GM21528 (cell line): ENCODE measurements around the gene ATP11A.

Source experiments
- ATAC-seq: cut with Tn5 transposase; IDR thresholded peaks from one replicate; pipeline ENCODE4 v1.9.1; 2021; ENCODE audit warnings: mild to moderate bottlenecking, moderate library complexity; ENCODE audit not compliant: unreplicated experiment, low FRiP score

Gene ATP11A

GRCh38 chr13:112910616-112911280, 220.9 kb downstream of the ATP11A start:
- no peak for ATAC-seq

- no peak for ATAC-seq
Measured at GRCh38 chr13:112911285-112911701, 221.5 kb downstream of the ATP11A start.

GRCh38 chr13:112911883-112912282, 222.0 kb downstream of the ATP11A start:
- no peak for ATAC-seq

- ATAC-seq = no peak
Measured at GRCh38 chr13:112912726-112913440, 223.0 kb downstream of the ATP11A start.

- ATAC-seq = no peak
Measured at GRCh38 chr13:112916296-112916695, 226.5 kb downstream of the ATP11A start.

- no peak for ATAC-seq
Measured at GRCh38 chr13:112917056-112917664, 227.3 kb downstream of the ATP11A start.

GRCh38 chr13:112917737-112918136, 227.9 kb downstream of the ATP11A start:
- no peak for ATAC-seq

GRCh38 chr13:112918266-112918665, 228.4 kb downstream of the ATP11A start:
- no peak for ATAC-seq

GRCh38 chr13:112918746-112919145, 228.9 kb downstream of the ATP11A start:
- ATAC-seq = no peak

GRCh38 chr13:112923962-112924361, 234.1 kb downstream of the ATP11A start:
- ATAC-seq = no peak

- ATAC-seq = no peak
Measured at GRCh38 chr13:112924365-112924764, 234.5 kb downstream of the ATP11A start.

GRCh38 chr13:112926003-112926402, 236.2 kb downstream of the ATP11A start:
- ATAC-seq = no peak

GRCh38 chr13:112926993-112927392, 237.2 kb downstream of the ATP11A start:
- no peak for ATAC-seq

GRCh38 chr13:112928020-112928971, 238.5 kb downstream of the ATP11A start:
- ATAC-seq = no peak

GRCh38 chr13:112928972-112929782, 239.3 kb downstream of the ATP11A start:
- no peak for ATAC-seq

- ATAC-seq = no peak
Measured at GRCh38 chr13:112929783-112930055, 239.9 kb downstream of the ATP11A start.

- ATAC-seq = no peak
Measured at GRCh38 chr13:112930192-112930591, 240.4 kb downstream of the ATP11A start.

- no peak for ATAC-seq
Measured at GRCh38 chr13:112931028-112931934, 241.4 kb downstream of the ATP11A start.

GRCh38 chr13:112932971-112933370, 243.1 kb downstream of the ATP11A start:
- no peak for ATAC-seq
